Glutamatergic neuron (in vitro differentiated cells): ENCODE results near the gene ZNF625. TPM values are rescaled to one million over a fixed set of nuclear protein-coding genes. Genes with fewer than 3 reads are reported as not detected.

Experiments used
- DNase-seq: peaks from one replicate; pipeline ENCODE4 v3.0.0; 2022
- H3K27ac Mint-ChIP-seq: one replicate; pipeline ENCODE4 v1.8.0; 2020; ENCODE audit warnings: mild to moderate bottlenecking, mixed read lengths, inconsistent platforms; ENCODE audit not compliant: unreplicated experiment
- H3K27me3 Mint-ChIP-seq: one replicate; pipeline ENCODE4 v1.8.0; 2020; ENCODE audit warnings: mild to moderate bottlenecking, moderate library complexity, mixed read lengths, inconsistent platforms; ENCODE audit not compliant: unreplicated experiment
- H3K36me3 Mint-ChIP-seq: one replicate; pipeline ENCODE4 v1.8.0; 2020; ENCODE audit warnings: mild to moderate bottlenecking, mixed read lengths, inconsistent platforms; ENCODE audit not compliant: unreplicated experiment
- H3K4me1 Mint-ChIP-seq: one replicate; pipeline ENCODE4 v1.8.0; 2020; ENCODE audit warnings: mild to moderate bottlenecking, low read depth, mixed read lengths, inconsistent platforms; ENCODE audit not compliant: unreplicated experiment
- H3K4me3 Mint-ChIP-seq: one replicate; pipeline ENCODE4 v1.8.0; 2020; ENCODE audit warnings: mild to moderate bottlenecking, mixed read lengths, inconsistent platforms; ENCODE audit not compliant: unreplicated experiment
- H3K9me3 Mint-ChIP-seq: one replicate; pipeline ENCODE4 v1.8.0; 2020; ENCODE audit warnings: mild to moderate bottlenecking, moderate library complexity, mixed read lengths, inconsistent platforms; ENCODE audit not compliant: unreplicated experiment
- CTCF ChIP-seq: fragments of 200-600 bp; sonication (generic); IDR thresholded peaks from one replicate; pipeline ENCODE4 v1.5.0; 2021; ENCODE audit not compliant: partially characterized antibody, unreplicated experiment
- long read RNA-seq: library from polyadenylated mRNA; unstranded; transcript quantifications from one replicate; pipeline ENCODE4 v2.0.0, GENCODE V29; 2020; ENCODE audit not compliant: unreplicated experiment
- total RNA-seq: library from RNA; stranded (reverse); fragmentation: NEBNext Ultra II Directional; extraction: Animal tissue kit (Norgen Biotek cat#: 25700); gene quantifications from one replicate; pipeline ENCODE4 v1.2.1, GENCODE V29; 2021; ENCODE audit not compliant: unreplicated experiment

ZNF625 gene
- total RNA-seq: 25.1 TPM
- long read RNA-seq, partial matches to known transcripts: 1 of 2 reads
- long read RNA-seq, other reads (novel, unspliced or antisense): 1 of 2 reads

GRCh38 chr19:12156223-12157058 is at the start of gene ZNF625:
TSS of gene ZNF625 (minus strand) at chr19:12156734. CDS start at chr19:12156558, 176 bp downstream.
- Mint-ChIP-seq H3K4me1 (peaks cover 7% of the 10 kb centered on the region), H3K36me3 (peaks cover 4% of the 10 kb centered on the region), H3K27ac (peak within 1 kb of the TSS; percentile 96), H3K4me3 (peak within 1 kb of the TSS; percentile 90), H3K27me3 (peaks cover 5% of the 10 kb centered on the region), H3K9me3 (no peaks in the 10 kb centered on the region)
- peak; percentile 97 for DNase-seq
- no peak for TF ChIP-seq CTCF

GRCh38 chr19:12205296-12205695 is 48.8 kb upstream of the ZNF625 start:
- no peak for TF ChIP-seq CTCF
- H3K4me1 Mint-ChIP-seq: no peaks in the 10 kb centered on the region
- peaks cover 4% of the 10 kb centered on the region for H3K9me3 Mint-ChIP-seq
- H3K27me3 Mint-ChIP-seq: peaks cover 3% of the 10 kb centered on the region
- no peak overlapping the region for H3K4me3 Mint-ChIP-seq
- no peak overlapping the region for H3K27ac Mint-ChIP-seq
- peaks cover 33% of the 10 kb centered on the region for H3K36me3 Mint-ChIP-seq
- DNase-seq: no peak

- Mint-ChIP-seq H3K4me3 (no peak overlapping the region), H3K9me3 (peaks cover 4% of the 10 kb centered on the region), H3K4me1 (no peaks in the 10 kb centered on the region), H3K27ac (no peak overlapping the region), H3K27me3 (peaks cover 5% of the 10 kb centered on the region), H3K36me3 (peaks cover 28% of the 10 kb centered on the region)
- no peak for TF ChIP-seq CTCF
- DNase-seq: peak; percentile 54
Measured at GRCh38 chr19:12202250-12202649, 45.7 kb upstream of the ZNF625 start.

GRCh38 chr19:12199757-12200419 is 43.4 kb upstream of the ZNF625 start:
- H3K36me3 Mint-ChIP-seq: peaks cover 23% of the 10 kb centered on the region
- TF ChIP-seq CTCF: no peak
- peaks cover 5% of the 10 kb centered on the region for H3K4me1 Mint-ChIP-seq
- peaks cover 5% of the 10 kb centered on the region for H3K9me3 Mint-ChIP-seq
- DNase-seq: no peak
- H3K4me3 Mint-ChIP-seq: no peak overlapping the region
- no peak overlapping the region for H3K27ac Mint-ChIP-seq
- H3K27me3 Mint-ChIP-seq: peaks cover 5% of the 10 kb centered on the region
